Mammary epithelial cell (primary cell): ENCODE results near the gene HOXA3.

Experiments used
- CTCF ChIP-seq, 2 donors: IDR thresholded peaks in 1 of 2; conservative IDR thresholded peaks in 1 of 2; 2 replicates each; pipeline ENCODE4 v1.5.1; 2011 to 2012; ENCODE audit warnings: inconsistent platforms in 2 of 2, low read length in 2 of 2, mild to moderate bottlenecking in 2 of 2, control low read depth in 1 of 2, low read depth in 1 of 2; ENCODE audit not compliant: insufficient read depth in 1 of 2; ENCODE audit errors: extremely low read depth in 1 of 2
- EZH2 ChIP-seq: IDR thresholded peaks from 2 replicates; pipeline ENCODE4 v1.6.1; 2012; ENCODE audit warnings: low read length, inconsistent platforms, borderline replicate concordance

GRCh38 chr7:27168265-27168947 is 16.0 kb upstream of the HOXA3 start:
- no peak for TF ChIP-seq CTCF (conservative IDR thresholded peaks at IDR 0.05 in 1 of 2, IDR thresholded peaks at IDR 0.05 in 1 of 2; ENCODE audit: extremely low read depth in 1 of 2, insufficient read depth in 1 of 2, low read depth in 1 of 2, low read length in 2 of 2)
- TF ChIP-seq EZH2 = no peak
